NB4 (cell line): Measurements from ENCODE around the gene LGALS7B.
"Not testable (repeated sequence)": the region's sequence is repeated elsewhere in the genome, so short reads cannot be mapped to it uniquely, and the experiment has no call there.

ENCODE experiments used
- DNase-seq: peaks from one replicate; pipeline ENCODE4 v3.0.0; 2010; ENCODE audit warnings: low read depth
- H3K4me3 ChIP-seq: one replicate; pipeline ENCODE4 v1.5.1; 2011; ENCODE audit warnings: mild to moderate bottlenecking, low read depth, low read length, moderate library complexity
- CTCF ChIP-seq: IDR thresholded peaks from one replicate; pipeline ENCODE4 v1.5.1; 2012; ENCODE audit warnings: low read depth, low read length
- MAX ChIP-seq: IDR thresholded peaks from 2 replicates; pipeline ENCODE4 v1.6.1; 2011; ENCODE audit warnings: low read depth, low read length
- MYC ChIP-seq: IDR thresholded peaks from 2 replicates; pipeline ENCODE4 v1.6.1; 2011; ENCODE audit warnings: low read depth, low read length
- POLR2A ChIP-seq: IDR thresholded peaks from 2 replicates; pipeline ENCODE4 v1.6.1; 2011; ENCODE audit warnings: mild to moderate bottlenecking; ENCODE audit not compliant: insufficient read length; ENCODE audit errors: extremely low read depth

The LGALS7B gene

GRCh38 chr19:38786572-38787265 is 2.3 kb upstream of the LGALS7B start:
- H3K4me3 ChIP-seq, result no peak overlapping the region
- DNase-seq, result no peak
- TF ChIP-seq POLR2A (no peak), CTCF (no peak), MYC (no peak), MAX (no peak)

GRCh38 chr19:38790507-38791403 is 1.8 kb downstream of the LGALS7B start:
- not testable (repeated sequence) for H3K4me3 ChIP-seq, DNase-seq

- H3K4me3 ChIP-seq, DNase-seq: not testable (repeated sequence)
Observed at GRCh38 chr19:38791451-38792064, 2.6 kb downstream of the LGALS7B start.

- DNase-seq, result no peak
- TF ChIP-seq CTCF, result no peak
- no peak for TF ChIP-seq MAX
- TF ChIP-seq MYC, result no peak
- TF ChIP-seq POLR2A, result no peak
- no peak overlapping the region for H3K4me3 ChIP-seq
Observed at GRCh38 chr19:38792250-38793111, 3.5 kb downstream of the LGALS7B start.

GRCh38 chr19:38793177-38793576 is 4.2 kb downstream of the LGALS7B start:
- DNase-seq, result no peak
- no peak overlapping the region for H3K4me3 ChIP-seq
- no peak for TF ChIP-seq MYC
- TF ChIP-seq MAX, result no peak
- no peak for TF ChIP-seq CTCF
- no peak for TF ChIP-seq POLR2A

GRCh38 chr19:38793671-38794070 is 4.7 kb downstream of the LGALS7B start:
- no peak overlapping the region for H3K4me3 ChIP-seq
- DNase-seq, result no peak
- TF ChIP-seq POLR2A (no peak), CTCF (no peak), MYC (no peak), MAX (no peak)
